Naive thymus-derived CD4-positive, alpha-beta T cell (primary cell): Measurements from ENCODE around the gene EXOC1. TPM values are rescaled to one million over a fixed set of nuclear protein-coding genes. Genes with fewer than 3 reads are reported as not detected.

ENCODE experiments used
- ATAC-seq: fragments of 150-1000 bp; cut with Tn5 transposase; 2 replicates; pipeline ENCODE4 v1.10.0; 2021; ENCODE audit warnings: mild to moderate bottlenecking, moderate library complexity
- CTCF ChIA-PET: fragments of 350-600 bp; sonication (Branson Sonifier 250); formaldehyde crosslinking; loops from one replicate; lab custom pipeline; 2021; ENCODE audit warnings: antibody characterized with exemption; lab: Charles Lee
- POLR2A ChIA-PET: fragments of 350-600 bp; sonication (Branson Sonifier 250); formaldehyde crosslinking; loops from one replicate; lab custom pipeline; 2021; ENCODE audit warnings: antibody characterized with exemption, inconsistent platforms; lab: Charles Lee
- DNase-seq, 9 donors: peaks; one replicate each; pipeline versions ENCODE4 v3.0.0 to v3.0.0-alpha.2; 2020 to 2022; ENCODE audit warnings: mixed read lengths in 1 of 9
- H3K27ac ChIP-seq: one replicate; pipeline ENCODE4 v1.7.0; 2013; ENCODE audit warnings: mild to moderate bottlenecking, low read depth, low read length, moderate library complexity
- H3K27me3 ChIP-seq, 2 donors: one replicate each; pipeline ENCODE4 v1.7.0; 2013; ENCODE audit warnings: low read length in 2 of 2, mild to moderate bottlenecking in 2 of 2, moderate library complexity in 2 of 2; ENCODE audit not compliant: control insufficient read depth in 2 of 2, insufficient read depth in 2 of 2
- H3K36me3 ChIP-seq, 3 experiments: 1 replicate in 2 of 3; 2 replicates in 1 of 3; pipeline ENCODE4 v1.7.0; 2013; ENCODE audit warnings: low read length in 3 of 3, mild to moderate bottlenecking in 3 of 3, moderate library complexity in 1 of 3; ENCODE audit not compliant: insufficient read depth in 3 of 3, control insufficient read depth in 2 of 3
- H3K4me1 ChIP-seq, 2 donors: one replicate each; pipeline ENCODE4 v1.7.0; 2013; ENCODE audit warnings: low read length in 2 of 2, mild to moderate bottlenecking in 2 of 2, moderate library complexity in 1 of 2; ENCODE audit not compliant: control insufficient read depth in 2 of 2, insufficient read depth in 2 of 2
- H3K4me3 ChIP-seq: 2 replicates; pipeline ENCODE4 v1.7.0; 2013; ENCODE audit warnings: mild to moderate bottlenecking, low read length
- H3K9me3 ChIP-seq, 3 experiments: 1 replicate in 2 of 3; 2 replicates in 1 of 3; pipeline ENCODE4 v1.7.0; 2013; ENCODE audit warnings: low read length in 3 of 3; ENCODE audit not compliant: control insufficient read depth in 2 of 3
- H3K27ac Mint-ChIP-seq, 9 donors: one replicate each; pipeline ENCODE4 v1.8.0; 2020 to 2022; ENCODE audit warnings: mixed read lengths in 9 of 9, mild to moderate bottlenecking in 8 of 9, moderate library complexity in 5 of 9, inconsistent platforms in 2 of 9
- H3K27me3 Mint-ChIP-seq, 5 donors: one replicate each; pipeline ENCODE4 v1.8.0; 2021 to 2022; ENCODE audit warnings: mixed read lengths in 5 of 5, mild to moderate bottlenecking in 1 of 5
- H3K36me3 Mint-ChIP-seq, 5 donors: one replicate each; pipeline ENCODE4 v1.8.0; 2020 to 2022; ENCODE audit warnings: mixed read lengths in 5 of 5, mild to moderate bottlenecking in 3 of 5, inconsistent platforms in 1 of 5
- H3K4me1 Mint-ChIP-seq, 7 donors: one replicate each; pipeline ENCODE4 v1.8.0; 2020 to 2022; ENCODE audit warnings: mixed read lengths in 7 of 7, mild to moderate bottlenecking in 3 of 7, inconsistent platforms in 1 of 7
- H3K4me3 Mint-ChIP-seq, 10 donors: one replicate each; pipeline ENCODE4 v1.8.0; 2020 to 2022; ENCODE audit warnings: mild to moderate bottlenecking in 10 of 10, mixed read lengths in 10 of 10, moderate library complexity in 6 of 10, inconsistent platforms in 2 of 10
- H3K9me3 Mint-ChIP-seq, 11 donors: one replicate each; pipeline ENCODE4 v1.8.0; 2020 to 2022; ENCODE audit warnings: mixed read lengths in 11 of 11, mild to moderate bottlenecking in 4 of 11, inconsistent platforms in 1 of 11, moderate library complexity in 1 of 11
- intact Hi-C, 2 donors: fragments of 100-400 bp; cut with micrococcal nuclease; formaldehyde crosslinking; loops; one replicate each; pipeline ENCODE4 v1.15.1; 2023
- polyA plus RNA-seq, 2 donors: library from polyadenylated mRNA; unstranded; fragments of 300-500 nt; fragmentation: Illumina TruSeq; gene quantifications; one replicate each; pipeline ENCODE4 v1.2.3, GENCODE V29; 2021
- total RNA-seq, 6 experiments: library from RNA in 5 of 6; stranded (reverse) in 5 of 6; gene quantifications; 1 replicate in 5 of 6; 2 replicates in 1 of 6; pipeline ENCODE4 v1.2.3 and lab custom pipeline; 2021 to 2026

The EXOC1 gene
- total and polyA plus RNA-seq, 7 experiments from 2014 or later, result 11.6 to 46.7 (median 26.5) TPM

DNA sequence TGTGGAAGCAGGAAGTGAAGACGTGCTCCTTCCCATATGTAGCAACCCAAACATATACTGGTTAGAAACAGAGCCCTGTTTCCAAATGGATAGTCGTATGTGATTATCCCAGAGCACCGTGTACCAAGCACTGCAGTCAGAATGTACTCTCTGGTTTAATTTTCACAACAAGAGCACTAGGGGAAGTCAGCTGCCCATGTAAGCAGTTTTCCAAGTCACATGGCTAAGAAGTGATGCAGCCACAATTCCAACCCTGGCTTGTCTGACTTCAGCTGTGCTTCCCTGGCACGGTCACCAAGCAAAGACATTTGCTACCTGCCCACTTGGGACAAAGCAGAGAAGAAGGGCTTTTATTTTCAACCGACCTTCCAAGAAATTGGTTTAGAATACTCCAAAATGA lies 67.1 kb downstream of the EXOC1 start:
- H3K9me3 Mint-ChIP-seq, result peaks cover 0 to 6% (median 0%) of the 10 kb centered on the region in 11 donors
- ATAC-seq (no peak), DNase-seq (no peak)
- Histone ChIP-seq H3K4me3 (no peak overlapping the region), H3K9me3 (no peaks in the 10 kb centered on the region), H3K27ac (no peak overlapping the region), H3K4me1 (no peaks in the 10 kb centered on the region), H3K36me3 (no peaks in the 10 kb centered on the region), H3K27me3 (no peaks in the 10 kb centered on the region)
- POLR2A ChIA-PET, result no interaction called here
- no peak overlapping the region for H3K27ac Mint-ChIP-seq
- no peaks in the 10 kb centered on the region for H3K4me1 Mint-ChIP-seq
- H3K27me3 Mint-ChIP-seq, result no peaks in the 10 kb centered on the region
- H3K4me3 Mint-ChIP-seq, result no peak overlapping the region
- CTCF ChIA-PET, result no interaction called here
- intact Hi-C loops, result no loop called here
- H3K36me3 Mint-ChIP-seq, result peaks cover 0 to 14% (median 1%) of the 10 kb centered on the region in 5 donors

DNA sequence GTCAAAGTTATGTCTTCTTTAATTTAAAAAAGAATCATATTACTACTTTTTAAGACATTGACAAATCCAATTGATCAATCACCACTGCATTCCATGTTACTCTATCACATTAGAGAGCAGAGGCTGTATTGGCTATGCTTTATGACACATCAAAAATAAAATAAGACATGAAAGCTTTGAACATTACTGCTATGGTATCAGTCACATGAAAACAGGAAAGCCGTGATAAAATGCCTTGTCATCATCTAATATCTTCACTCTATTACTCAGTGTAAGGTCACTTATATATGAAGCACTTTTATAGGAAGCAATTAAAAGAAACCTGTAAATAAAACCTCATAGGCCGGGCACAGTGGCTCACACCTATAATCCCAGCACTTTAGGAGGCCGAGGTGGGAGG lies 67.6 kb downstream of the EXOC1 start:
- Histone ChIP-seq H3K36me3 (no peaks in the 10 kb centered on the region), H3K9me3 (no peaks in the 10 kb centered on the region), H3K27ac (no peak overlapping the region), H3K4me1 (no peaks in the 10 kb centered on the region), H3K27me3 (no peaks in the 10 kb centered on the region), H3K4me3 (no peak overlapping the region)
- ATAC-seq (no peak), DNase-seq (no peak)
- no peaks in the 10 kb centered on the region for H3K4me1 Mint-ChIP-seq
- no peak overlapping the region for H3K4me3 Mint-ChIP-seq
- peaks cover 0 to 6% (median 0%) of the 10 kb centered on the region in 11 donors for H3K9me3 Mint-ChIP-seq
- POLR2A ChIA-PET, result no interaction called here
- H3K27ac Mint-ChIP-seq, result no peak overlapping the region
- CTCF ChIA-PET, result no interaction called here
- no peaks in the 10 kb centered on the region for H3K27me3 Mint-ChIP-seq
- intact Hi-C loops, result no loop called here
- H3K36me3 Mint-ChIP-seq, result peaks cover 0 to 14% (median 1%) of the 10 kb centered on the region in 5 donors

GRCh38 chr4:55925241-55925640 lies 71.8 kb downstream of the EXOC1 start:
- Histone ChIP-seq H3K27ac (no peak overlapping the region), H3K36me3 (no peaks in the 10 kb centered on the region), H3K4me1 (no peaks in the 10 kb centered on the region), H3K9me3 (no peaks in the 10 kb centered on the region), H3K4me3 (no peak overlapping the region), H3K27me3 (no peaks in the 10 kb centered on the region)
- no peaks in the 10 kb centered on the region for H3K4me1 Mint-ChIP-seq
- peaks cover 0 to 16% (median 1%) of the 10 kb centered on the region in 5 donors for H3K36me3 Mint-ChIP-seq
- peaks cover 0 to 19% (median 3%) of the 10 kb centered on the region in 11 donors for H3K9me3 Mint-ChIP-seq
- H3K27ac Mint-ChIP-seq, result no peak overlapping the region
- no peak for ATAC-seq
- intact Hi-C loops, result no loop called here
- DNase-seq, result no peak
- ChIA-PET CTCF (no interaction called here), POLR2A (interaction anchor here (1.0 kb wide), 1 partner anchor 8 kb away, joined by 3 read pairs; no protein-coding TSS in a partner anchor)
- H3K27me3 Mint-ChIP-seq, result no peaks in the 10 kb centered on the region
- no peak overlapping the region for H3K4me3 Mint-ChIP-seq

DNA sequence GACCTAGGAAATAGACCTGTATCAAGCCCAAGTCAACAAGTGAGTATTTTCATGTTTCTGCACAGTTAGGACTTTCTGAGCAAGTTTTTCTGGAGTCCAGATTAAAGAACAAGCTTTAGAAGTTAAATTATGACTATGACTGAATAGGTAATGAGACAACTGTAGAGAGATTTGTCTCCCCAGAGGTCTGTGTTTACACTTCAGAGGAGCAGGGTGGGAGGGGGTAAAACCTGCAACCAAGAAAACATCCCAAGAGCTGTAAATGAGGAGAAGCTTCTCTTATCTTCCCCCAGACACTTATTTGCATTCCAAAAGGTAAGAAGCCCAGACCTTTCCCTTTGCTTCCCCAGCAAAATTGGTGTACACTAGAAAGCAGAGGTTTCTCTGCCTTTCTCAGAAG lies 73.2 kb downstream of the EXOC1 start:
- H3K27me3 ChIP-seq, result no peaks in the 10 kb centered on the region
- H3K4me3 Mint-ChIP-seq, result no peak overlapping the region
- peaks cover 0 to 22% (median 3%) of the 10 kb centered on the region in 11 donors for H3K9me3 Mint-ChIP-seq
- no peaks in the 10 kb centered on the region for H3K27me3 Mint-ChIP-seq
- POLR2A ChIA-PET, result interaction anchor here (1.4 kb wide), 1 partner anchor 21 kb away, joined by 3 read pairs; no protein-coding TSS in a partner anchor
- ATAC-seq (no peak), DNase-seq (no peak)
- no peak overlapping the region for H3K4me3 ChIP-seq
- no peak overlapping the region for H3K27ac Mint-ChIP-seq
- peaks cover 0 to 8% (median 6%) of the 10 kb centered on the region in 7 donors for H3K4me1 Mint-ChIP-seq
- intact Hi-C loops, result no loop called here
- peaks cover 0 to 18% (median 6%) of the 10 kb centered on the region in 5 donors for H3K36me3 Mint-ChIP-seq
- no peaks in the 10 kb centered on the region for H3K36me3 ChIP-seq
- no peaks in the 10 kb centered on the region for H3K4me1 ChIP-seq
- CTCF ChIA-PET, result interaction anchor here (0.7 kb wide), 2 partner anchors 144 to 995 kb away, joined by 3 to 5 read pairs; no protein-coding TSS in a partner anchor
- H3K9me3 ChIP-seq, result no peaks in the 10 kb centered on the region
- H3K27ac ChIP-seq, result no peak overlapping the region

DNA sequence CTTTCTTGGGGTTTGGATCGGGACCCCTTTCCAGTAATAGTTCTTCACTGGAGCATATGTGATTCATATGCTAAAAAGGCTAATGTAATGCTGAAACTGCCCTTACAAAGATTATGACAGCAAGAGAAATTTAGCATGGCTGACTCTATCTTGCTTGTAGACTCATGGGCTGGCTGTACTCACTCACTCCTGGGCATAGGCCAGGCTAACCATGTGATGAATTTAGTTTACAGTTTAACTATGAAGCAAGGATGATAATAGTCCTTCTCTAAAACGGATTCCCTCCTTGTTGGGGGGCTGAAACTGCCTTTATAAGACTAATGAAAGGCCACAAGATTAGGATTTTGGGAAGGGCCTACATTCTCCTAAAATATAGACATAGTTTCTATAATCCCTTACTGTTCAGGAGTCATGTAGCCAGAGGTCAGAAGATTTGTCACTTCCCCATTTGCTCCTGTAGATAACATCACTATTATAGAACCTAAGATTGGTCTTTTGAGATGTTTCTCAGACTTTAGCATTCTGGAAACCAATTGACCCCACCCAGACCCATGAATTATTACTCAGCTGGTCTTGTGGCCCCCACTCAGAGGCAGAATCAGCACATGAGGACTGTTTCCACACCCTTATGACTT lies 74.5 kb downstream of the EXOC1 start:
- H3K4me3 ChIP-seq, result no peak overlapping the region
- POLR2A ChIA-PET, result no interaction called here
- Mint-ChIP-seq H3K4me3 (no peak overlapping the region), H3K27ac (no peak overlapping the region), H3K9me3 (peaks cover 0 to 25% (median 3%) of the 10 kb centered on the region in 11 donors), H3K4me1 (peaks cover 0 to 9% (median 8%) of the 10 kb centered on the region in 7 donors), H3K36me3 (peaks cover 0 to 18% (median 6%) of the 10 kb centered on the region in 5 donors), H3K27me3 (no peaks in the 10 kb centered on the region)
- no peaks in the 10 kb centered on the region for H3K36me3 ChIP-seq
- no peaks in the 10 kb centered on the region for H3K4me1 ChIP-seq
- H3K27ac ChIP-seq, result no peak overlapping the region
- no peak for DNase-seq
- ATAC-seq, result no peak
- intact Hi-C loops, result no loop called here
- H3K9me3 ChIP-seq, result no peaks in the 10 kb centered on the region
- CTCF ChIA-PET, result no interaction called here
- H3K27me3 ChIP-seq, result no peaks in the 10 kb centered on the region

DNA sequence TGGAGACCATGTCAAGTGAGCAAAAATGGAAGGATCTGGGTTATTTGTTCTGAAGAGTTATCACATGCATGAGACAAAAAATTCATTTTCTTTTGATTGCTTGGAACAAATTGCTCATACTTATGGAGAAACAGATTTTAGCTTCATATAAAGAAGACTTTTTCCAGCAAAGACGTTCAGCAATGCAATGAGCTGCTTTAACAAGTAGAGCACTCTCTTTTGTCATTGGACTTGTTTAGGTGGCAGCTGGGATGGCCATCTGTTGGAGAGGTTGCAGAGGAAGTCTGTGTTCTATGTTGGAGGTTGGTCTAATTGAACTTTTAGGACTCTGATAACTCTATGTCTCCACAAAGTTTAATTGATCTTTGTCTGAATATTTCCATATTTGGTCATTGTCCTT lies 75.4 kb downstream of the EXOC1 start:
- Histone ChIP-seq H3K27ac (no peak overlapping the region), H3K4me1 (no peaks in the 10 kb centered on the region), H3K9me3 (no peaks in the 10 kb centered on the region), H3K27me3 (no peaks in the 10 kb centered on the region), H3K4me3 (no peak overlapping the region), H3K36me3 (no peaks in the 10 kb centered on the region)
- POLR2A ChIA-PET, result interaction anchor here (0.6 kb wide), 1 partner anchor 456 kb away, joined by 3 read pairs; no protein-coding TSS in a partner anchor
- Mint-ChIP-seq H3K27ac (no peak overlapping the region), H3K4me3 (no peak overlapping the region), H3K4me1 (peaks cover 0 to 9% (median 8%) of the 10 kb centered on the region in 7 donors), H3K27me3 (no peaks in the 10 kb centered on the region), H3K9me3 (peaks cover 0 to 30% (median 2%) of the 10 kb centered on the region in 11 donors), H3K36me3 (peaks cover 0 to 18% (median 6%) of the 10 kb centered on the region in 5 donors)
- intact Hi-C loops, result no loop called here
- CTCF ChIA-PET, result no interaction called here
- no peak for DNase-seq
- ATAC-seq, result no peak
